HepG2 (cell line): ENCODE measurements around the gene PARVB. TPM values are rescaled to one million over a fixed set of nuclear protein-coding genes. Genes with fewer than 3 reads are reported as not detected.

Experiments
- ATAC-seq: fragments of 200-7000 bp; cut with Tn5 transposase; 3 replicates; pipeline ENCODE4 v1.9.1; 2020; ENCODE audit warnings: mild to moderate bottlenecking, moderate library complexity
- BruUV-seq: library from RNA; stranded (reverse); fragments of 400-500 nt; replicated peaks from 2 replicates; lab custom pipeline; 2021; lab: Mats Ljungman, UMichigan
- CTCF ChIA-PET: fragments of 300-600 bp; formaldehyde crosslinking; extraction: SDS; loops from one replicate; lab custom pipeline; 2021; ENCODE audit warnings: low total read pairs, inconsistent platforms, low intra/inter-chr PET ratio; lab: Yijun Ruan, JAX
- POLR2A ChIA-PET: fragments of 350-600 bp; sonication (Branson Sonifier 250); formaldehyde crosslinking; loops from one replicate; lab custom pipeline; 2020; ENCODE audit warnings: antibody characterized with exemption, inconsistent platforms; lab: Yijun Ruan, JAX
- DNase-seq: peaks from one replicate; pipeline ENCODE4 v3.0.0-alpha.2; 2015; ENCODE audit warnings: low spot score
- FAIRE-seq: peaks from 3 replicates; lab custom pipeline; 2011; peaks lifted over from hg19 to GRCh38; lab: Jason Lieb, UNC
- H2AFZ ChIP-seq: one replicate; pipeline ENCODE4 v1.6.1; 2011; ENCODE audit warnings: low read length, inconsistent platforms
- H3K27ac ChIP-seq: fragments of 300-600 bp; 3 replicates; pipeline ENCODE4 v1.8.0; 2011; ENCODE audit warnings: mixed run types, mild to moderate bottlenecking, mixed read lengths, low read length, inconsistent platforms; ENCODE audit not compliant: insufficient read depth; ENCODE audit errors: extremely low read length
- H3K27me3 ChIP-seq, 2 experiments: fragments of 200-600 bp in 1 of 2; 2 replicates in 1 of 2; 3 replicates in 1 of 2; pipeline versions ENCODE4 v1.6.0 to v1.8.0; 2011; ENCODE audit warnings: low read length in 2 of 2, mild to moderate bottlenecking in 2 of 2, moderate library complexity in 2 of 2, inconsistent platforms in 1 of 2; ENCODE audit not compliant: insufficient read depth in 2 of 2, control insufficient read depth in 1 of 2
- H3K36me3 ChIP-seq, 2 experiments: fragments of 200-600 bp in 1 of 2; replicated peaks in 1 of 2; 2 replicates in 1 of 2; 3 replicates in 1 of 2; pipeline versions ENCODE4 v1.5.1 to v1.8.0; 2011; ENCODE audit warnings: low read length in 2 of 2, inconsistent platforms in 1 of 2; ENCODE audit not compliant: insufficient read depth in 2 of 2, control insufficient read depth in 1 of 2
- H3K4me1 ChIP-seq: 2 replicates; pipeline ENCODE4 v1.5.1; 2012; ENCODE audit warnings: low read length, inconsistent platforms; ENCODE audit not compliant: insufficient read depth
- H3K4me2 ChIP-seq: 2 replicates; pipeline ENCODE4 v1.6.0; 2011; ENCODE audit warnings: low read depth, low read length, inconsistent platforms
- H3K4me3 ChIP-seq, 3 experiments: fragments of 200-600 bp in 1 of 3; sonication (generic), shearing (Covaris generic) in 1 of 3; replicated peaks in 1 of 3; 2 replicates each; pipeline ENCODE4 v1.5.1; 2011 to 2016; ENCODE audit warnings: low read length in 3 of 3, inconsistent platforms in 2 of 3, low read depth in 2 of 3, mild to moderate bottlenecking in 2 of 3, control low read depth in 1 of 3, mixed read lengths in 1 of 3; ENCODE audit not compliant: insufficient read depth in 1 of 3
- H3K79me2 ChIP-seq: one replicate; pipeline ENCODE4 v1.6.1; 2011; ENCODE audit warnings: low read length, inconsistent platforms; ENCODE audit not compliant: insufficient read depth
- H3K9ac ChIP-seq: 2 replicates; pipeline ENCODE4 v1.6.0; 2011; ENCODE audit warnings: mild to moderate bottlenecking, low read depth, low read length, inconsistent platforms; ENCODE audit not compliant: insufficient read depth
- H3K9me3 ChIP-seq: 2 replicates; pipeline ENCODE4 v1.5.1; 2012; ENCODE audit warnings: mild to moderate bottlenecking, low read length
- H4K20me1 ChIP-seq: 2 replicates; pipeline ENCODE4 v1.6.0; 2011; ENCODE audit warnings: inconsistent platforms, mild to moderate bottlenecking, low read length, moderate library complexity; ENCODE audit not compliant: insufficient read depth
- DPF2 ChIP-seq: sonication (generic); formaldehyde crosslinking; IDR thresholded peaks from 2 replicates; pipeline ENCODE4 v1.4.0; 2020; ENCODE audit warnings: mild to moderate bottlenecking, low read depth, missing genetic modification reagents, borderline replicate concordance
- HNRNPUL1 ChIP-seq: fragments of 200-400 bp; formaldehyde crosslinking; IDR thresholded peaks from 2 replicates; pipeline ENCODE4 v1.6.1; 2017; ENCODE audit warnings: low read depth, mild to moderate bottlenecking, low read length, moderate library complexity
- ISL2 ChIP-seq: sonication (generic); formaldehyde crosslinking; IDR thresholded peaks from 2 replicates; pipeline ENCODE4 v1.5.0; 2020; ENCODE audit warnings: missing genetic modification reagents
- KAT2B ChIP-seq: fragments of 150-350 bp; IDR thresholded peaks from 2 replicates; pipeline ENCODE4 v1.6.1; 2014; ENCODE audit warnings: low read depth, low read length, borderline replicate concordance
- NFRKB ChIP-seq: fragments of 450-650 bp; IDR thresholded peaks from 2 replicates; pipeline ENCODE4 v1.6.1; 2017
- NONO ChIP-seq, 2 experiments: fragments of 450-650 bp in 1 of 2; sonication (generic) in 1 of 2; formaldehyde crosslinking in 1 of 2; IDR thresholded peaks in 1 of 2; conservative IDR thresholded peaks in 1 of 2; 2 replicates each; pipeline versions ENCODE4 v1.6.1 to v1.8.0; 2017 to 2022; ENCODE audit warnings: mild to moderate bottlenecking in 1 of 2, missing genetic modification reagents in 1 of 2, moderate library complexity in 1 of 2
- SIN3A ChIP-seq: IDR thresholded peaks from 2 replicates; pipeline ENCODE4 v1.6.1; 2011; ENCODE audit warnings: low read depth, mild to moderate bottlenecking, control low read depth, low read length, borderline replicate concordance
- SOX6 ChIP-seq, 2 experiments: fragments of 450-650 bp in 1 of 2; sonication (generic) in 1 of 2; formaldehyde crosslinking in 1 of 2; IDR thresholded peaks; 2 replicates each; pipeline versions ENCODE4 v1.4.0 to v1.6.1; 2017 to 2020; ENCODE audit warnings: antibody characterized with exemption in 1 of 2, mild to moderate bottlenecking in 1 of 2, missing genetic modification reagents in 1 of 2
- STAG1 ChIP-seq: sonication (generic); formaldehyde crosslinking; IDR thresholded peaks from 2 replicates; pipeline ENCODE4 v1.4.0; 2020; ENCODE audit warnings: missing genetic modification reagents
- ZMAT3 ChIP-seq: sonication (generic); formaldehyde crosslinking; conservative IDR thresholded peaks from 2 replicates; pipeline ENCODE4 v1.7.0; 2021; ENCODE audit warnings: missing genetic modification reagents
- ZNF17 ChIP-seq: sonication (generic); formaldehyde crosslinking; IDR thresholded peaks from 2 replicates; pipeline ENCODE4 v1.5.0; 2020; ENCODE audit warnings: mild to moderate bottlenecking, missing genetic modification reagents
- ZNF317 ChIP-seq: sonication (generic); formaldehyde crosslinking; IDR thresholded peaks from 2 replicates; pipeline ENCODE4 v1.5.0; 2020; ENCODE audit warnings: mild to moderate bottlenecking, missing genetic modification reagents
- ZSCAN20 ChIP-seq: sonication (generic); formaldehyde crosslinking; IDR thresholded peaks from 2 replicates; pipeline ENCODE4 v1.4.0; 2020; ENCODE audit warnings: missing genetic modification reagents, mild to moderate bottlenecking, borderline replicate concordance
- ZSCAN9 ChIP-seq: IDR thresholded peaks from 2 replicates; pipeline ENCODE4 v1.6.1; 2016; ENCODE audit warnings: borderline replicate concordance
- WGBS: methylation state at CpG from one replicate; pipeline ENCODE4 v1.1.6; 2017; ENCODE audit warnings: low lambda C conversion rate; 5-methylcytosine and 5-hydroxymethylcytosine counted together
- in situ Hi-C: cut with HindIII; loops from 2 replicates; pipeline ENCODE4 v1.10.0; 2017; ENCODE audit warnings: low pct_unique_long_range_greater_than_20kb; ENCODE audit not compliant: extremely low pct_ligation_motif_present
- intact Hi-C: fragments of 100-400 bp; cut with micrococcal nuclease; formaldehyde crosslinking; loops from one replicate; pipeline ENCODE4 v1.10.0; 2022; ENCODE audit not compliant: unreplicated experiment
- polyA plus RNA-seq, 8 experiments: library from polyadenylated mRNA; depleted of rRNA in 3 of 8; stranded (reverse) in 7 of 8; unstranded in 1 of 8; fragments of >200 nt; fragmentation: Illumina TruSeq in 4 of 8; extraction: Trizol in 4 of 8; gene quantifications; 2 replicates each; pipeline versions ENCODE4 v1.2.1 to v1.2.3, GENCODE V29; 2011 to 2016; ENCODE audit warnings: low read depth in 4 of 8, missing spikeins in 1 of 8, mixed read lengths in 1 of 8; ENCODE audit not compliant: insufficient read depth in 1 of 8
- total RNA-seq, 5 experiments: library from RNA; depleted of rRNA; stranded (reverse); fragments of >200 nt; fragmentation: Illumina TruSeq; extraction: Trizol; gene quantifications; 2 replicates each; pipeline ENCODE4 v1.2.3, GENCODE V29; 2016; ENCODE audit warnings: low read depth in 1 of 5
- TF ChIP-seq, protein P1 (sequence below): sonication (generic); formaldehyde crosslinking; IDR thresholded peaks from 2 replicates; pipeline ENCODE4 v1.5.0; 2020; ENCODE audit warnings: mild to moderate bottlenecking, missing genetic modification reagents, moderate library complexity
- TF ChIP-seq, protein P2 (sequence below): sonication (generic); formaldehyde crosslinking; IDR thresholded peaks from 2 replicates; pipeline ENCODE4 v1.5.0; 2020; ENCODE audit warnings: mild to moderate bottlenecking, missing genetic modification reagents, borderline replicate concordance
- TF ChIP-seq, protein P3 (sequence below): sonication (generic); formaldehyde crosslinking; conservative IDR thresholded peaks from 2 replicates; pipeline ENCODE4 v1.4.0; 2020; ENCODE audit warnings: missing genetic modification reagents

The PARVB gene
- total and polyA plus RNA-seq, 2 of the 13 experiments (the other 11 are each of a cell fraction or from before 2014, with no cell fraction given) = 0.11 to 0.15 TPM

DNA sequence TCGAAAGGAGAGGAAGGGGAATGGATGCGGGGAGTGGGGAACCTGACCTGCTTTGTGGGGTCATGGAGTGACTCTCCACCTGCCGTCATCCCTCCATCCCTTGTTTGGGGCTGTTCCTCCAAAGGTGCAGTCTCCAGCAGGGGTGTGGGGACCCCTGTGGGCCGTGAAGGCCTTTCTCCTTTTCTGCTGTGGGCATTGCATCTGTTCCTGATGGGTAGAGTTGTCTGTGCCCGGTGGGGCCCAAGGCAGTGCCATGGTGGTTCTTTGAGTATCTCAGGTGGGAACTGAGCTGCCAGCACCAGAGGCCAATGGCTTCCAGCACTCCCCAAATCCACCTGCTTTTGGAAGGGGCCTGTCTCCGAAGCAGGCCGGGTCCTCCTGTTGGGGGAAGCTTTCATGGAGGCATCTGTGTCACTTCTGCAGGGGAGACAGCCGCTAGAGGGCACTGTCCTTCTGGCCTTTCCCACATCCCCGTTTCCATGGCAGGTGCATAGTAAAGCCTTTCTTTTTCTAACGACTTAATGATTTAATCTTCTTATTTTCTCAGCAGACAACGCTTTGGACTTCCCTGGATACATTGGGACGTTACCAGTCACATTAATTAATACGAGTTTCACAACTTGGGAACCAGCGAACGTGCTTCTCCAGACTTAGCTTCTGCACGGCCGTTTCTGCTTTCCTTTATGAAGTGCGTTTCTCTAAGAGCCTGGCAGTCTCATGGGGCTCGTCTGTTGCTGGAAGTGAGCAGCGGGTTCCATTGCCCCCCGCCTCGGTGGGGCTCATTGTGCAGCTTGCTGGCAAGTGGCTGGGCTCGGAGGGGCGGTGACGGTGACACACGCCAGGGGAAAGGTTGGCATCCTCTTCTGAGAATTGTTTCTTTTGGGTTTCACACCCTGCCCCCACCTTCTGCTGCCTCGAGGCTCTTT is 57.1 kb downstream of the PARVB start:
- H3K27me3 ChIP-seq = peaks cover 1 to 20% of the 10 kb centered on the region in 2 experiments; a peak in 2 of 5 replicates
- in situ Hi-C loops = no loop called here
- ATAC-seq = peak; percentile 66
- 37% methylated on average over 23 of the region's 27 CpGs for WGBS
- no peaks in the 10 kb centered on the region for H3K36me3 ChIP-seq
- no peak overlapping the region for H3K4me3 ChIP-seq
- H3K27ac ChIP-seq = no peak overlapping the region
- H3K9me3 ChIP-seq = no peaks in the 10 kb centered on the region
- intact Hi-C loops = loop anchor here (1.0 kb wide), 2 partner anchors 88 to 545 kb away; no protein-coding TSS in a partner anchor
- POLR2A ChIA-PET = no interaction called here
- no peaks in the 10 kb centered on the region for H3K4me1 ChIP-seq
- no peak for FAIRE-seq
- no TSS peak for BruUV-seq
- H3K79me2 ChIP-seq = no peaks in the 10 kb centered on the region
- no peak overlapping the region for H3K9ac ChIP-seq
- H4K20me1 ChIP-seq = no peaks in the 10 kb centered on the region; the same call in 1 of the 2 replicates
- peak; percentile 39 for DNase-seq
- H3K4me2 ChIP-seq = no peak overlapping the region
- no peak overlapping the region for H2AFZ ChIP-seq
- CTCF ChIA-PET = interaction anchor here (1.6 to 1.8 kb wide), 2 partner anchors 88 to 545 kb away, joined by 8 to 10 read pairs; no protein-coding TSS in a partner anchor
- no peak for TF ChIP-seq ZSCAN9 (CRISPR knock-in tag)
- no peak for TF ChIP-seq ISL2 (CRISPR knock-in tag)
- TF ChIP-seq NFRKB = no peak
- no peak for TF ChIP-seq SOX6 (IDR thresholded peaks at IDR 0.05)
- no peak for TF ChIP-seq SOX6 (CRISPR knock-in tag; IDR thresholded peaks at IDR 0.05)
- no peak for TF ChIP-seq ZMAT3 (CRISPR knock-in tag)
- no peak for TF ChIP-seq SIN3A
- TF ChIP-seq STAG1 (CRISPR knock-in tag) = peak; percentile 60
- no peak for TF ChIP-seq NONO (IDR thresholded peaks at IDR 0.05)
- no peak for TF ChIP-seq NONO (CRISPR knock-in tag; conservative IDR thresholded peaks at IDR 0.05)
- TF ChIP-seq HNRNPUL1 = no peak
- TF ChIP-seq ZNF317 (CRISPR knock-in tag) = no peak
- TF ChIP-seq, protein P1, sequence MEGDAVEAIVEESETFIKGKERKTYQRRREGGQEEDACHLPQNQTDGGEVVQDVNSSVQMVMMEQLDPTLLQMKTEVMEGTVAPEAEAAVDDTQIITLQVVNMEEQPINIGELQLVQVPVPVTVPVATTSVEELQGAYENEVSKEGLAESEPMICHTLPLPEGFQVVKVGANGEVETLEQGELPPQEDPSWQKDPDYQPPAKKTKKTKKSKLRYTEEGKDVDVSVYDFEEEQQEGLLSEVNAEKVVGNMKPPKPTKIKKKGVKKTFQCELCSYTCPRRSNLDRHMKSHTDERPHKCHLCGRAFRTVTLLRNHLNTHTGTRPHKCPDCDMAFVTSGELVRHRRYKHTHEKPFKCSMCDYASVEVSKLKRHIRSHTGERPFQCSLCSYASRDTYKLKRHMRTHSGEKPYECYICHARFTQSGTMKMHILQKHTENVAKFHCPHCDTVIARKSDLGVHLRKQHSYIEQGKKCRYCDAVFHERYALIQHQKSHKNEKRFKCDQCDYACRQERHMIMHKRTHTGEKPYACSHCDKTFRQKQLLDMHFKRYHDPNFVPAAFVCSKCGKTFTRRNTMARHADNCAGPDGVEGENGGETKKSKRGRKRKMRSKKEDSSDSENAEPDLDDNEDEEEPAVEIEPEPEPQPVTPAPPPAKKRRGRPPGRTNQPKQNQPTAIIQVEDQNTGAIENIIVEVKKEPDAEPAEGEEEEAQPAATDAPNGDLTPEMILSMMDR = peak; percentile 75
- no peak for TF ChIP-seq ZNF17 (CRISPR knock-in tag)
- TF ChIP-seq, protein P2, sequence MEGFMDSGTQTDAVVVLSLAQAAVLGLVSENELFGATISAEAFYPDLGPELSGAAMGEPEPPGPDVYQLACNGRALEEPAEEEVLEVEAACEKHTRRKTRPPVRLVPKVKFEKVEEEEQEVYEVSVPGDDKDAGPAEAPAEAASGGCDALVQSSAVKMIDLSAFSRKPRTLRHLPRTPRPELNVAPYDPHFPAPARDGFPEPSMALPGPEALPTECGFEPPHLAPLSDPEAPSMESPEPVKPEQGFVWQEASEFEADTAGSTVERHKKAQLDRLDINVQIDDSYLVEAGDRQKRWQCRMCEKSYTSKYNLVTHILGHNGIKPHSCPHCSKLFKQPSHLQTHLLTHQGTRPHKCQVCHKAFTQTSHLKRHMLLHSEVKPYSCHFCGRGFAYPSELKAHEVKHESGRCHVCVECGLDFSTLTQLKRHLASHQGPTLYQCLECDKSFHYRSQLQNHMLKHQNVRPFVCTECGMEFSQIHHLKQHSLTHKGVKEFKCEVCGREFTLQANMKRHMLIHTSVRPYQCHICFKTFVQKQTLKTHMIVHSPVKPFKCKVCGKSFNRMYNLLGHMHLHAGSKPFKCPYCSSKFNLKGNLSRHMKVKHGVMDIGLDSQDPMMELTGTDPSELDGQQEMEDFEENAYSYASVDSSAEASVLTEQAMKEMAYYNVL = no peak
- no peak for TF ChIP-seq ZSCAN20 (CRISPR knock-in tag)
- TF ChIP-seq, protein P3, sequence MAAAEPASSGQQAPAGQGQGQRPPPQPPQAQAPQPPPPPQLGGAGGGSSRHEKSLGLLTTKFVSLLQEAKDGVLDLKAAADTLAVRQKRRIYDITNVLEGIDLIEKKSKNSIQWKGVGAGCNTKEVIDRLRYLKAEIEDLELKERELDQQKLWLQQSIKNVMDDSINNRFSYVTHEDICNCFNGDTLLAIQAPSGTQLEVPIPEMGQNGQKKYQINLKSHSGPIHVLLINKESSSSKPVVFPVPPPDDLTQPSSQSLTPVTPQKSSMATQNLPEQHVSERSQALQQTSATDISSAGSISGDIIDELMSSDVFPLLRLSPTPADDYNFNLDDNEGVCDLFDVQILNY (CRISPR knock-in tag) = no peak
- no peak for TF ChIP-seq DPF2 (CRISPR knock-in tag)
- no peak for TF ChIP-seq KAT2B
